GM18907 (cell line): ENCODE measurements around the gene ABHD16B.

ENCODE experiments used
- ATAC-seq: cut with Tn5 transposase; IDR thresholded peaks from one replicate; pipeline ENCODE4 v1.9.1; 2021; ENCODE audit warnings: mild to moderate bottlenecking, moderate library complexity; ENCODE audit not compliant: unreplicated experiment

The ABHD16B gene

GRCh38 chr20:63861365-63861934 is at the start of gene ABHD16B:
TSS of gene ABHD16B (plus strand) at chr20:63861498. CDS start at chr20:63861541, 43 bp downstream.
- ATAC-seq, result no peak

- no peak for ATAC-seq
Measured at GRCh38 chr20:63814891-63815614, 46.2 kb upstream of the ABHD16B start.

- no peak for ATAC-seq
Measured at GRCh38 chr20:63815615-63816253, 45.6 kb upstream of the ABHD16B start.

- no peak for ATAC-seq
Measured at GRCh38 chr20:63819224-63819921, 41.9 kb upstream of the ABHD16B start.

GRCh38 chr20:63821811-63822210 is 39.5 kb upstream of the ABHD16B start:
- no peak for ATAC-seq

- ATAC-seq, result no peak
Measured at GRCh38 chr20:63822276-63822696, 39.0 kb upstream of the ABHD16B start.

GRCh38 chr20:63823691-63824311 is 37.5 kb upstream of the ABHD16B start:
- ATAC-seq, result no peak

- ATAC-seq, result no peak
Measured at GRCh38 chr20:63825331-63826118, 35.8 kb upstream of the ABHD16B start.

GRCh38 chr20:63826753-63827152 is 34.5 kb upstream of the ABHD16B start:
- no peak for ATAC-seq

GRCh38 chr20:63828124-63828523 is 33.2 kb upstream of the ABHD16B start:
- no peak for ATAC-seq

GRCh38 chr20:63828545-63828944 is 32.8 kb upstream of the ABHD16B start:
- no peak for ATAC-seq

- ATAC-seq, result no peak
Measured at GRCh38 chr20:63828951-63829350, 32.3 kb upstream of the ABHD16B start.

GRCh38 chr20:63829603-63829944 is 31.7 kb upstream of the ABHD16B start:
- ATAC-seq, result no peak

- ATAC-seq, result no peak
Measured at GRCh38 chr20:63829945-63830835, 31.1 kb upstream of the ABHD16B start.

GRCh38 chr20:63830841-63831588 is 30.3 kb upstream of the ABHD16B start, which contains the start of gene ZBTB46:
TSS of gene ZBTB46 (minus strand) at chr20:63831264. CDS start at chr20:63790757, 40,507 bp downstream.
- no peak for ATAC-seq

- ATAC-seq, result no peak
Measured at GRCh38 chr20:63831646-63831992, 29.7 kb upstream of the ABHD16B start.

GRCh38 chr20:63831993-63832686 is 29.2 kb upstream of the ABHD16B start:
- no peak for ATAC-seq
